ENCODE data around the gene CFAP100.

DNA sequence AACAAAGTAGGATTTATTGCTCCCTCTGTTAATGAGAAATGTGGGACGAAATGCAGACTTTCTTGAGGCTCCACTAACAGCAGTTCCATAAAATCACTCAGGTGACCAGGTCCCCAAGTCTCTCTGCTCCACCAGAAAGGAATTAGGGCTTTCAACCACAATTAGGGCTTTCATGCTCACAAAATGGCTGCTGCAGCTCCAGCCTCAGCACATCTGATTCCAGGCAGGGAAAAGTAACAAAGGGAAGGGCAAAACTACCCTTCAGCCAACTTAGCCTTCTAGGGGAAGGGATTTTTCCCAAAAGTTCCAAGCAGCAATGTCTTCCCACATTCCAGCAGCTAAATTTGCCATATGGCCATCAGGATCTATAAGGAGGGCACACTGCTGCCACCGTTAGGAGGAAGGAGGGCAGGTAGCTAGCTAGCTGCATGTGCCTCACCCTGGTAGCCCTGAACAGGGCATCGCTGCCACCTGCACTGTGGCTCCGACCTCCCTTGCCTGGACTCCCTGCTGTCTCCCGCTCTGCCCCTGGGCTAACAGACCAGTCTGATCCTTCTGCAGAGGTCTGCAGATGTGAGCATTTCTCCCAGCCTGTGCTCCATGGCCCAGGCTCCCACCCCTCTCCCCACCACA is 12.8 kb downstream of the CFAP100 start:
- TF ChIP-seq CTCF (IDR thresholded peaks at IDR 0.05) = no peak
- TF ChIP-seq POLR2A (IDR thresholded peaks at IDR 0.05) = no peak
